ENCODE measurements around the gene ITGAL. TPM values are rescaled to one million over a fixed set of nuclear protein-coding genes. Genes with fewer than 3 reads are reported as not detected.

Gene ITGAL
- total and polyA plus RNA-seq, 2 donors (not counting 3 experiments of a cell fraction or from before 2014, with no cell fraction given): not detected

DNA sequence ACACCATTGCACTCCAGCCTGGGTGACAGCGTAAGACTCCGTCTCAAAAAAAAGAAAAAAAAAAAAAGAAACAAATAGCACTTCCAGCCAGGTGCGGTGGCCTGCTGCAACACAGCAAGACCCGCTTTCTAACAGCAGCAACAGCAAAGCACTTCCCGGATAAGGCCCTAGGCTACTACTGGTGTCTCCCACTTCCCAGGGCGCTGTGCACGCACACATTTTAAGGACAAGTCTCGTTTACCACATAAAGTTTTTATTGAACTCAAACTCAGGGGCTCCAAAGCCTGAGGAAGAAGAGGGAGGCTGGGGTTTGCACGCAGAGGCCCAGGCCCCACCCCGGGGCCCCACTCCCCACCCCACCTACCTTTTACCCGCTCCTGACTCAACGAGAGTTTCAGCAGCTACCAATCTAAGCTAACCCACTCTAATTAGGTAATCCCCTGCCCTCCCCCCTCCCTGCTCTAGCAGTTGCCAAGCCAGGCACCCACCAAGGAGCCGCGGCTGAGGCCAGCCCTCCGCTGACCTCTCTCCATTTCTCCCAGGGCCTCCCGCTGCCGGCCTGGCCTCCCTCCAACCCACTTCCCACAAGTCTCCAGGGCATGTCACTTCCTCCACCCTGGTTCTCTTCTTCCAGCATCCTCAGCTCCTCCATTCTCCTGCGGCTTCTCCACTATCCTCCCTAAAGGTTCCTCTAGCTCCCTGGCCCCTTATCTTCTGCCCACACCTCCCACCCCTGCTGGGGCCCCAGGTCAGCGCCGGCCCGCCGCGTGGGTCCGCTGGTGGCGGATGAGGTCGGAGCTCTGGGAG, 51.4 kb downstream of the ITGAL start:
- H3K9me3 ChIP-seq (replicated peaks; ENCODE audit: control insufficient read depth, insufficient read depth, low read length): no peaks in the 10 kb centered on the region
- H3K27ac ChIP-seq (ENCODE audit: insufficient read depth, low read depth, low read length): no peak overlapping the region
- no peaks in the 10 kb centered on the region for H4K20me1 ChIP-seq (replicated peaks; ENCODE audit: control insufficient read depth, extremely low read depth, insufficient read depth, low read length)
- ChIA-PET CTCF (interaction anchor here (2.4 kb wide), 1 partner anchor 12 kb away, joined by 5 read pairs; no protein-coding TSS in a partner anchor), POLR2A (no interaction called here)
- H3K36me3 ChIP-seq (ENCODE audit: control insufficient read depth in 2 of 2, extremely low read depth in 1 of 2, insufficient read depth in 2 of 2, low read length in 2 of 2): no peaks in the 10 kb centered on the region
- H3K27me3 ChIP-seq (ENCODE audit: control insufficient read depth in 2 of 2, insufficient read depth in 2 of 2, low read length in 2 of 2): no peaks in the 10 kb centered on the region
- H3K79me2 ChIP-seq (ENCODE audit: control insufficient read depth, insufficient read depth, low read length): no peaks in the 10 kb centered on the region
- no peak overlapping the region for H3K4me3 ChIP-seq (replicated peaks in 1 of 3; ENCODE audit: insufficient read depth in 1 of 3, low read depth in 1 of 3, low read length in 3 of 3)
- H3K4me2 ChIP-seq (ENCODE audit: insufficient read depth, low read length): no peak overlapping the region
- DNase-seq (ENCODE audit: low read depth, low spot score) (no peak), FAIRE-seq (no peak)
- no peak overlapping the region for H2AFZ ChIP-seq (ENCODE audit: low read depth, low read length)
- no TSS peak for BruUV-seq (replicated peaks)
- dilution Hi-C loops (cut with MboI; ENCODE audit: extremely low pct_ligation_motif_present, low sequenced_read_pairs): no loop called here
- peaks cover 4% of the 10 kb centered on the region for H3K4me1 ChIP-seq (ENCODE audit: control insufficient read depth, extremely low read depth, insufficient read depth, low read length)
- no peaks in the 10 kb centered on the region for H3K9me1 ChIP-seq (replicated peaks; ENCODE audit: control insufficient read depth, extremely low read depth, insufficient read depth, low read length)
- TF ChIP-seq POLR2A (IDR thresholded peaks at IDR 0.05; ENCODE audit: low read depth, low read length): peak; percentile 57
- no peak for TF ChIP-seq EZH2 (IDR thresholded peaks at IDR 0.05; ENCODE audit: borderline replicate concordance, low read depth, low read length, severe bottlenecking)
- no peak overlapping the region for H3K9ac ChIP-seq (replicated peaks; ENCODE audit: extremely low read depth, insufficient read depth, low read length)
- intact Hi-C loops (cut with micrococcal nuclease): no loop called here

GRCh38 chr16:30524575-30525568, 52.3 kb downstream of the ITGAL start:
- FAIRE-seq (no peak), DNase-seq (ENCODE audit: low read depth, low spot score) (no peak)
- Histone ChIP-seq H3K27me3 (ENCODE audit: control insufficient read depth in 2 of 2, insufficient read depth in 2 of 2, low read length in 2 of 2) (no peaks in the 10 kb centered on the region), H3K4me2 (ENCODE audit: insufficient read depth, low read length) (no peak overlapping the region), H3K36me3 (ENCODE audit: control insufficient read depth in 2 of 2, extremely low read depth in 1 of 2, insufficient read depth in 2 of 2, low read length in 2 of 2) (no peaks in the 10 kb centered on the region), H3K27ac (ENCODE audit: insufficient read depth, low read depth, low read length) (no peak overlapping the region), H3K79me2 (ENCODE audit: control insufficient read depth, insufficient read depth, low read length) (no peaks in the 10 kb centered on the region), H4K20me1 (replicated peaks; ENCODE audit: control insufficient read depth, extremely low read depth, insufficient read depth, low read length) (no peaks in the 10 kb centered on the region), H2AFZ (ENCODE audit: low read depth, low read length) (no peak overlapping the region), H3K9ac (replicated peaks; ENCODE audit: extremely low read depth, insufficient read depth, low read length) (no peak overlapping the region), H3K4me3 (replicated peaks in 1 of 3; ENCODE audit: insufficient read depth in 1 of 3, low read depth in 1 of 3, low read length in 3 of 3) (no peak overlapping the region), H3K4me1 (ENCODE audit: control insufficient read depth, extremely low read depth, insufficient read depth, low read length) (peaks cover 4% of the 10 kb centered on the region), H3K9me1 (replicated peaks; ENCODE audit: control insufficient read depth, extremely low read depth, insufficient read depth, low read length) (no peaks in the 10 kb centered on the region), H3K9me3 (replicated peaks; ENCODE audit: control insufficient read depth, insufficient read depth, low read length) (no peaks in the 10 kb centered on the region)
- POLR2A ChIA-PET: interaction anchor here (1.3 kb wide), 1 partner anchor 34 kb away, joined by 3 read pairs; the partner anchor contains the start of gene ZNF764
- TF ChIP-seq GATA2 (IDR thresholded peaks at IDR 0.05; ENCODE audit: insufficient read depth, insufficient read length, low read depth, low read length) (no peak), FOS (IDR thresholded peaks at IDR 0.05; ENCODE audit: borderline replicate concordance, insufficient read depth, low read length) (no peak), EZH2 (IDR thresholded peaks at IDR 0.05; ENCODE audit: borderline replicate concordance, low read depth, low read length, severe bottlenecking) (no peak), POLR2AphosphoS5 (IDR thresholded peaks at IDR 0.05; ENCODE audit: insufficient read depth, low read depth, low read length) (no peak), JUN (IDR thresholded peaks at IDR 0.05; ENCODE audit: borderline replicate concordance, insufficient read depth, insufficient read length, low read depth) (no peak), MYC (IDR thresholded peaks at IDR 0.05; ENCODE audit: low read depth, low read length) (no peak), POLR2A (IDR thresholded peaks at IDR 0.05; ENCODE audit: low read depth, low read length) (no peak)
- TF ChIP-seq, protein P1, sequence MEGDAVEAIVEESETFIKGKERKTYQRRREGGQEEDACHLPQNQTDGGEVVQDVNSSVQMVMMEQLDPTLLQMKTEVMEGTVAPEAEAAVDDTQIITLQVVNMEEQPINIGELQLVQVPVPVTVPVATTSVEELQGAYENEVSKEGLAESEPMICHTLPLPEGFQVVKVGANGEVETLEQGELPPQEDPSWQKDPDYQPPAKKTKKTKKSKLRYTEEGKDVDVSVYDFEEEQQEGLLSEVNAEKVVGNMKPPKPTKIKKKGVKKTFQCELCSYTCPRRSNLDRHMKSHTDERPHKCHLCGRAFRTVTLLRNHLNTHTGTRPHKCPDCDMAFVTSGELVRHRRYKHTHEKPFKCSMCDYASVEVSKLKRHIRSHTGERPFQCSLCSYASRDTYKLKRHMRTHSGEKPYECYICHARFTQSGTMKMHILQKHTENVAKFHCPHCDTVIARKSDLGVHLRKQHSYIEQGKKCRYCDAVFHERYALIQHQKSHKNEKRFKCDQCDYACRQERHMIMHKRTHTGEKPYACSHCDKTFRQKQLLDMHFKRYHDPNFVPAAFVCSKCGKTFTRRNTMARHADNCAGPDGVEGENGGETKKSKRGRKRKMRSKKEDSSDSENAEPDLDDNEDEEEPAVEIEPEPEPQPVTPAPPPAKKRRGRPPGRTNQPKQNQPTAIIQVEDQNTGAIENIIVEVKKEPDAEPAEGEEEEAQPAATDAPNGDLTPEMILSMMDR (IDR thresholded peaks at IDR 0.05; ENCODE audit: extremely low read depth in 1 of 2, insufficient read depth in 1 of 2, low read depth in 1 of 2, low read length in 2 of 2): no peak
- TF ChIP-seq, protein P2, sequence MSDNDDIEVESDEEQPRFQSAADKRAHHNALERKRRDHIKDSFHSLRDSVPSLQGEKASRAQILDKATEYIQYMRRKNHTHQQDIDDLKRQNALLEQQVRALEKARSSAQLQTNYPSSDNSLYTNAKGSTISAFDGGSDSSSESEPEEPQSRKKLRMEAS (IDR thresholded peaks at IDR 0.05; ENCODE audit: insufficient read depth, insufficient read length): no peak
- intact Hi-C loops (cut with micrococcal nuclease): loop anchor here (5.0 kb wide), 2 partner anchors 132 to 172 kb away; partner anchors contain the start of genes FBRS and SRCAP
- dilution Hi-C loops (cut with MboI; ENCODE audit: extremely low pct_ligation_motif_present, low sequenced_read_pairs): no loop called here
- CTCF ChIA-PET: interaction anchor here (1.0 to 1.5 kb wide), 4 partner anchors 10 to 95 kb away, joined by 3 to 5 read pairs (median 4); partner anchors contain the start of genes DCTPP1 and ZNF747
- no TSS peak for BruUV-seq (replicated peaks)

All from endothelial cell of umbilical vein (primary cell).